C4-2B (cell line): Measurements from ENCODE around the gene TET3.

Experiments
- H3K27ac ChIP-seq: fragments of 450-650 bp; 2 replicates; pipeline ENCODE4 v1.5.1; 2017
- CTCF ChIP-seq: fragments of 450-650 bp; conservative IDR thresholded peaks from 2 replicates; pipeline ENCODE4 v1.5.1; 2017; ENCODE audit warnings: mild to moderate bottlenecking
- ZFX ChIP-seq: fragments of 450-650 bp; IDR thresholded peaks from 2 replicates; pipeline ENCODE4 v1.6.1; 2017

The TET3 gene

DNA sequence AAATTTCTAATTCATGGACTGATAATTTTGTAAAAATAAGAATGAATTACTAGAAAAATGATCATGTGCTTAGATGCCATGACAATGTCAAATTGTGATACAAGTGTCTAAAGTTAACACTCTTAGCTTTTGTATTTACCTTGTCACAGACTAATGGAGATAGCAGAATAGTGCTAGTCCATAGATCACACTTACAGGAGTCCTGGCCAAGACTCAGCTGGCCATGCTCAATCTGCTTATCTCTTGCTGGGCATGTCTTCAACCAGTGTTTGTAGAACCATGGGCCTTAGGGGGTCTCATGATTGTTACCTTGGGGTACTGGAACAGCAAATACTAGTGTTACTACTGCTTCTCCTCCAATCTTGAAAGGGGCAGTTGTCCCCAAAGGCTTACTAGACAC, 44.0 kb downstream of the TET3 start:
- H3K27ac ChIP-seq = no peak overlapping the region

DNA sequence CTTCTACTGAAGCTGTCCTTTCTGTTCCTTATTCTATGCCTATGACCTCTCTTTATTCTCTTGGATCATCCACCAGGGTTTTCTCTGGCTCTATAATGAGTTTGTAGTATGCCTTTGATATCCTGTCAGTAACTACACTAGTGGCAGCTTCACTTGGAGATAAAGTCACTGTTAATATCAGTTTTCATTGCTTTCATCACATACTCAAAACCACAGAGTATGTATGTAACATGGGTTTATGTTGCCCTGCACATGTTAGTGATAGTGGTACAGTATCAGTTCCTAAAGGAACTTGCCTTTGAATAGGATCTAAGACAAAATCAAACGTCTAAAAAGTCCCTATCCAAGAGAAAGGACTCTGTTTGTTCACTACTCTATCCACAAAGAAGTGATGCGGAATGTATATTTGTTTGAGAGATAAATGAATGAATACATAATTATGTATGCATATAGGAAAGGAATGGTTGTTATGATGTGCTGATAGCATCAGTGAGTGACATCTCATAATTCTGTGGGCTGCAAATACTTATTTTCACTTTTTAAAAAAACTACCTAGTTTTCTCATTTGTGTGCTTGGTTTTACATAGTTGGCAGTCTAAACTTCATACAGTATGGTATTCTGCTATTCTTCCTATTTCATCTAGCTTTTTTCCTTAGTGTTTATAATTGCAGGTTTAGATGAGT, 45.1 kb downstream of the TET3 start:
- no peak overlapping the region for H3K27ac ChIP-seq
- TF ChIP-seq ZFX = no peak
- no peak for TF ChIP-seq CTCF

More for the DNA sequence above, 44.0 kb downstream of the TET3 start:
- no peak for TF ChIP-seq ZFX
- TF ChIP-seq CTCF = no peak

GRCh38 chr2:74031221-74031620, 46.5 kb downstream of the TET3 start:
- no peak overlapping the region for H3K27ac ChIP-seq
- no peak for TF ChIP-seq CTCF
- TF ChIP-seq ZFX = no peak

DNA sequence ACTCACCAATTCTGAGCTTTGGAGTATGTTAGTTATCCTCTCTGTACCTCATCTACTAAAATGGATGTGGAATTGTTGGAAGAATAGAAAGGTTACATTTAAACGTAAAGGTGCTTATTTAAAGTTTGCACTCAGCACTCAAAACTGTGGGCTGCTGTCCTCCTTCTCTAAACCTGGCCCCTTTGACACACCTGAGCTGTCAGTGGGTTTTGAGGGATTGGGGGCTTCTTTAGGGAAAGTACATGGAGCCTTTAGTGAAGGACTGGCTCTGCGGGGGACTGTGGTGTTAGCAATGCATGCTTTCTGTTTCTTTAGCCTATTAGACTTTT, 47.2 kb downstream of the TET3 start:
- TF ChIP-seq CTCF = no peak
- TF ChIP-seq ZFX = no peak
- no peak overlapping the region for H3K27ac ChIP-seq

- no peak for TF ChIP-seq CTCF
- H3K27ac ChIP-seq = no peak overlapping the region
Observed at GRCh38 chr2:74033375-74033774, 48.7 kb downstream of the TET3 start.
